HepG2 (cell line): ENCODE results near the gene KAZN. TPM values are rescaled to one million over a fixed set of nuclear protein-coding genes. Genes with fewer than 3 reads are reported as not detected.

ENCODE experiments used
- ATAC-seq: fragments of 200-7000 bp; cut with Tn5 transposase; 3 replicates; pipeline ENCODE4 v1.9.1; 2020; ENCODE audit warnings: mild to moderate bottlenecking, moderate library complexity
- BruUV-seq: library from RNA; stranded (reverse); fragments of 400-500 nt; replicated peaks from 2 replicates; lab custom pipeline; 2021; lab: Mats Ljungman, UMichigan
- CTCF ChIA-PET: fragments of 300-600 bp; formaldehyde crosslinking; extraction: SDS; loops from one replicate; lab custom pipeline; 2021; ENCODE audit warnings: low total read pairs, inconsistent platforms, low intra/inter-chr PET ratio; lab: Yijun Ruan, JAX
- POLR2A ChIA-PET: fragments of 350-600 bp; sonication (Branson Sonifier 250); formaldehyde crosslinking; loops from one replicate; lab custom pipeline; 2020; ENCODE audit warnings: antibody characterized with exemption, inconsistent platforms; lab: Yijun Ruan, JAX
- DNase-seq: peaks from one replicate; pipeline ENCODE4 v3.0.0-alpha.2; 2015; ENCODE audit warnings: low spot score
- FAIRE-seq: peaks from 3 replicates; lab custom pipeline; 2011; peaks lifted over from hg19 to GRCh38; lab: Jason Lieb, UNC
- H2AFZ ChIP-seq: one replicate; pipeline ENCODE4 v1.6.1; 2011; ENCODE audit warnings: low read length, inconsistent platforms
- H3K27ac ChIP-seq: fragments of 300-600 bp; 3 replicates; pipeline ENCODE4 v1.8.0; 2011; ENCODE audit warnings: mixed run types, mild to moderate bottlenecking, mixed read lengths, low read length, inconsistent platforms; ENCODE audit not compliant: insufficient read depth; ENCODE audit errors: extremely low read length
- H3K27me3 ChIP-seq, 2 experiments: fragments of 200-600 bp in 1 of 2; 2 replicates in 1 of 2; 3 replicates in 1 of 2; pipeline versions ENCODE4 v1.6.0 to v1.8.0; 2011; ENCODE audit warnings: low read length in 2 of 2, mild to moderate bottlenecking in 2 of 2, moderate library complexity in 2 of 2, inconsistent platforms in 1 of 2; ENCODE audit not compliant: insufficient read depth in 2 of 2, control insufficient read depth in 1 of 2
- H3K36me3 ChIP-seq, 2 experiments: fragments of 200-600 bp in 1 of 2; replicated peaks in 1 of 2; 2 replicates in 1 of 2; 3 replicates in 1 of 2; pipeline versions ENCODE4 v1.5.1 to v1.8.0; 2011; ENCODE audit warnings: low read length in 2 of 2, inconsistent platforms in 1 of 2; ENCODE audit not compliant: insufficient read depth in 2 of 2, control insufficient read depth in 1 of 2
- H3K4me1 ChIP-seq: 2 replicates; pipeline ENCODE4 v1.5.1; 2012; ENCODE audit warnings: low read length, inconsistent platforms; ENCODE audit not compliant: insufficient read depth
- H3K4me2 ChIP-seq: 2 replicates; pipeline ENCODE4 v1.6.0; 2011; ENCODE audit warnings: low read depth, low read length, inconsistent platforms
- H3K4me3 ChIP-seq, 3 experiments: fragments of 200-600 bp in 1 of 3; sonication (generic), shearing (Covaris generic) in 1 of 3; replicated peaks in 1 of 3; 2 replicates each; pipeline ENCODE4 v1.5.1; 2011 to 2016; ENCODE audit warnings: low read length in 3 of 3, inconsistent platforms in 2 of 3, low read depth in 2 of 3, mild to moderate bottlenecking in 2 of 3, control low read depth in 1 of 3, mixed read lengths in 1 of 3; ENCODE audit not compliant: insufficient read depth in 1 of 3
- H3K79me2 ChIP-seq: one replicate; pipeline ENCODE4 v1.6.1; 2011; ENCODE audit warnings: low read length, inconsistent platforms; ENCODE audit not compliant: insufficient read depth
- H3K9ac ChIP-seq: 2 replicates; pipeline ENCODE4 v1.6.0; 2011; ENCODE audit warnings: mild to moderate bottlenecking, low read depth, low read length, inconsistent platforms; ENCODE audit not compliant: insufficient read depth
- H3K9me3 ChIP-seq: 2 replicates; pipeline ENCODE4 v1.5.1; 2012; ENCODE audit warnings: mild to moderate bottlenecking, low read length
- H4K20me1 ChIP-seq: 2 replicates; pipeline ENCODE4 v1.6.0; 2011; ENCODE audit warnings: inconsistent platforms, mild to moderate bottlenecking, low read length, moderate library complexity; ENCODE audit not compliant: insufficient read depth
- ATF1 ChIP-seq: IDR thresholded peaks from 2 replicates; pipeline ENCODE4 v1.6.1; 2016; ENCODE audit warnings: mild to moderate bottlenecking, control low read depth
- CEBPG ChIP-seq: IDR thresholded peaks from 2 replicates; pipeline ENCODE4 v1.6.1; 2016
- CSRNP2 ChIP-seq: sonication (generic); formaldehyde crosslinking; conservative IDR thresholded peaks from 2 replicates; pipeline ENCODE4 v1.8.0; 2022; ENCODE audit warnings: low read depth, missing genetic modification reagents
- ELF1 ChIP-seq: sonication (generic); formaldehyde crosslinking; IDR thresholded peaks from 2 replicates; pipeline ENCODE4 v1.4.0; 2020; ENCODE audit warnings: missing genetic modification reagents
- FOSL2 ChIP-seq: sonication (generic); formaldehyde crosslinking; IDR thresholded peaks from 2 replicates; pipeline ENCODE4 v1.4.0; 2020; ENCODE audit warnings: missing genetic modification reagents
- MTA3 ChIP-seq: sonication (generic); formaldehyde crosslinking; IDR thresholded peaks from 2 replicates; pipeline ENCODE4 v1.4.0; 2020; ENCODE audit warnings: missing genetic modification reagents
- MYC ChIP-seq: sonication (generic); formaldehyde crosslinking; IDR thresholded peaks from 2 replicates; pipeline ENCODE4 v1.9.0; 2021; ENCODE audit warnings: missing genetic modification reagents, borderline replicate concordance
- RARA ChIP-seq: IDR thresholded peaks from 2 replicates; pipeline ENCODE4 v1.6.1; 2016; ENCODE audit warnings: missing genetic modification reagents, missing compliant biosample characterization
- STAT6 ChIP-seq: sonication (generic); formaldehyde crosslinking; IDR thresholded peaks from 2 replicates; pipeline ENCODE4 v1.4.0; 2020; ENCODE audit warnings: missing genetic modification reagents, mild to moderate bottlenecking, borderline replicate concordance
- ZFYVE20 ChIP-seq: sonication (generic); formaldehyde crosslinking; IDR thresholded peaks from 2 replicates; pipeline ENCODE4 v1.8.0; 2023; ENCODE audit warnings: low read depth, mild to moderate bottlenecking, moderate library complexity, missing genetic modification reagents, borderline replicate concordance
- ZKSCAN5 ChIP-seq: sonication (generic); formaldehyde crosslinking; IDR thresholded peaks from 2 replicates; pipeline ENCODE4 v1.5.1; 2020; ENCODE audit warnings: mild to moderate bottlenecking, missing genetic modification reagents
- ZMYM3 ChIP-seq: sonication (generic); formaldehyde crosslinking; IDR thresholded peaks from 2 replicates; pipeline ENCODE4 v1.5.1; 2020; ENCODE audit warnings: mild to moderate bottlenecking, missing genetic modification reagents
- ZNF205 ChIP-seq: IDR thresholded peaks from 2 replicates; pipeline ENCODE4 v1.6.1; 2018; ENCODE audit warnings: missing biosample characterization, missing genetic modification reagents
- ZNF335 ChIP-seq: sonication (generic); formaldehyde crosslinking; IDR thresholded peaks from 2 replicates; pipeline ENCODE4 v1.4.0; 2020; ENCODE audit warnings: missing genetic modification reagents
- ZNF382 ChIP-seq: sonication (generic); formaldehyde crosslinking; IDR thresholded peaks from 2 replicates; pipeline ENCODE4 v1.5.0; 2020; ENCODE audit warnings: missing genetic modification reagents, mild to moderate bottlenecking, borderline replicate concordance
- ZNF629 ChIP-seq: sonication (generic); formaldehyde crosslinking; conservative IDR thresholded peaks from 2 replicates; pipeline ENCODE4 v1.5.0; 2020; ENCODE audit warnings: missing genetic modification reagents
- whole genome bisulfite sequencing: methylation state at CpG from one replicate; pipeline ENCODE4 v1.1.6; 2017; ENCODE audit warnings: low lambda C conversion rate; 5-methylcytosine and 5-hydroxymethylcytosine counted together
- in situ Hi-C: cut with HindIII; loops from 2 replicates; pipeline ENCODE4 v1.10.0; 2017; ENCODE audit warnings: low pct_unique_long_range_greater_than_20kb; ENCODE audit not compliant: extremely low pct_ligation_motif_present
- intact Hi-C: fragments of 100-400 bp; cut with micrococcal nuclease; formaldehyde crosslinking; loops from one replicate; pipeline ENCODE4 v1.10.0; 2022; ENCODE audit not compliant: unreplicated experiment
- polyA plus RNA-seq, 8 experiments: library from polyadenylated mRNA; depleted of rRNA in 3 of 8; stranded (reverse) in 7 of 8; unstranded in 1 of 8; fragments of >200 nt; fragmentation: Illumina TruSeq in 4 of 8; extraction: Trizol in 4 of 8; gene quantifications; 2 replicates each; pipeline versions ENCODE4 v1.2.1 to v1.2.3, GENCODE V29; 2011 to 2016; ENCODE audit warnings: low read depth in 4 of 8, missing spikeins in 1 of 8, mixed read lengths in 1 of 8; ENCODE audit not compliant: insufficient read depth in 1 of 8
- total RNA-seq, 5 experiments: library from RNA; depleted of rRNA; stranded (reverse); fragments of >200 nt; fragmentation: Illumina TruSeq; extraction: Trizol; gene quantifications; 2 replicates each; pipeline ENCODE4 v1.2.3, GENCODE V29; 2016; ENCODE audit warnings: low read depth in 1 of 5

The KAZN gene
- total and polyA plus RNA-seq, 2 of the 13 experiments (the other 11 are each of a cell fraction or from before 2014, with no cell fraction given), result 10.4 to 13.5 TPM

- Histone ChIP-seq H3K4me1 (peaks cover 17% of the 10 kb centered on the region), H3K36me3 (no peaks in the 10 kb centered on the region), H3K79me2 (no peaks in the 10 kb centered on the region), H3K27ac (no peak overlapping the region), H3K9me3 (no peaks in the 10 kb centered on the region), H3K27me3 (peaks cover 1 to 15% of the 10 kb centered on the region in 2 experiments; a peak in 3 of 5 replicates), H4K20me1 (no peaks in the 10 kb centered on the region), H3K4me2 (no peak overlapping the region), H2AFZ (no peak overlapping the region), H3K9ac (no peak overlapping the region), H3K4me3 (no peak overlapping the region)
- intact Hi-C loops, result no loop called here
- WGBS, result 52% methylated on average over 11 of the region's 13 CpGs
- BruUV-seq, result no TSS peak
- TF ChIP-seq MTA3 (CRISPR knock-in tag) (no peak), ZMYM3 (CRISPR knock-in tag) (0 out of 2 replicates have a peak, but pooled peaks have one; percentile 30), ZNF629 (peak; percentile 80; the same call in 1 of the 2 replicates)
- DNase-seq (no peak), FAIRE-seq (no peak), ATAC-seq (no peak)
- in situ Hi-C loops, result loop anchor here (25.0 kb wide), 1 partner anchor 133 kb away; no protein-coding TSS in a partner anchor
- POLR2A ChIA-PET, result no interaction called here
- CTCF ChIA-PET, result no interaction called here
Observed at GRCh38 chr1:14903922-14904321, 305.4 kb downstream of the KAZN start.

GRCh38 chr1:14906665-14907064, 308.2 kb downstream of the KAZN start:
- Histone ChIP-seq H2AFZ (no peak overlapping the region), H3K9me3 (no peaks in the 10 kb centered on the region), H3K79me2 (no peaks in the 10 kb centered on the region), H3K4me1 (peaks cover 27% of the 10 kb centered on the region), H3K4me3 (no peak overlapping the region), H3K9ac (no peak overlapping the region), H3K27ac (no peak overlapping the region), H3K27me3 (peaks cover 1 to 2% of the 10 kb centered on the region in 2 experiments; a peak in 2 of 5 replicates), H4K20me1 (no peaks in the 10 kb centered on the region), H3K36me3 (no peaks in the 10 kb centered on the region), H3K4me2 (no peak overlapping the region)
- POLR2A ChIA-PET, result no interaction called here
- FAIRE-seq, result no peak
- no peak for DNase-seq
- BruUV-seq, result no TSS peak
- CTCF ChIA-PET, result no interaction called here
- ATAC-seq, result no peak
- WGBS, result 98% methylated on average over 4 of the region's 6 CpGs
- in situ Hi-C loops (loop anchor here (25.0 kb wide), 1 partner anchor 131 kb away; no protein-coding TSS in a partner anchor), intact Hi-C loops (no loop called here)
- TF ChIP-seq CEBPG (CRISPR knock-in tag) (no peak), ZNF205 (CRISPR knock-in tag) (no peak), RARA (no peak), ATF1 (CRISPR knock-in tag) (no peak), ZNF382 (CRISPR knock-in tag) (no peak), MYC (no peak), FOSL2 (CRISPR knock-in tag) (no peak), ZKSCAN5 (CRISPR knock-in tag) (no peak), CSRNP2 (no peak), ZFYVE20 (CRISPR knock-in tag) (no peak), STAT6 (no peak), ELF1 (CRISPR knock-in tag) (no peak), ZNF335 (CRISPR knock-in tag) (no peak)
